PFSK-1 (cell line): ENCODE measurements around the gene GDAP1L1.

Experiments
- FOXP2 ChIP-seq: optimal IDR thresholded peaks from 2 replicates; pipeline ENCODE3; 2011; ENCODE audit warnings: borderline replicate concordance, control low read depth, inconsistent platforms; ENCODE audit not compliant: insufficient read depth; ENCODE audit errors: extremely low read length, extremely low read depth
- POLR2AphosphoS5 ChIP-seq: IDR thresholded peaks from 2 replicates; pipeline ENCODE4 v1.6.1; 2012; ENCODE audit warnings: low read depth, mild to moderate bottlenecking, control low read depth, low read length, moderate library complexity
- SIN3A ChIP-seq: IDR thresholded peaks from 2 replicates; pipeline ENCODE4 v1.6.1; 2012; ENCODE audit warnings: mild to moderate bottlenecking, low read length, moderate library complexity, borderline replicate concordance; ENCODE audit not compliant: insufficient read depth
- TAF1 ChIP-seq: IDR thresholded peaks from 2 replicates; pipeline ENCODE4 v1.6.1; 2012; ENCODE audit warnings: low read length, control low read depth, borderline replicate concordance; ENCODE audit not compliant: insufficient read depth
- TF ChIP-seq, protein P1 (sequence below), 2 experiments: IDR thresholded peaks; 2 replicates each; pipeline versions ENCODE4 v1.6.1 to v1.8.0; 2011 to 2012; ENCODE audit warnings: low read depth in 2 of 2, low read length in 2 of 2, control low read depth in 1 of 2, inconsistent platforms in 1 of 2, mild to moderate bottlenecking in 1 of 2, moderate library complexity in 1 of 2; ENCODE audit not compliant: insufficient read depth in 1 of 2

GDAP1L1 gene

DNA sequence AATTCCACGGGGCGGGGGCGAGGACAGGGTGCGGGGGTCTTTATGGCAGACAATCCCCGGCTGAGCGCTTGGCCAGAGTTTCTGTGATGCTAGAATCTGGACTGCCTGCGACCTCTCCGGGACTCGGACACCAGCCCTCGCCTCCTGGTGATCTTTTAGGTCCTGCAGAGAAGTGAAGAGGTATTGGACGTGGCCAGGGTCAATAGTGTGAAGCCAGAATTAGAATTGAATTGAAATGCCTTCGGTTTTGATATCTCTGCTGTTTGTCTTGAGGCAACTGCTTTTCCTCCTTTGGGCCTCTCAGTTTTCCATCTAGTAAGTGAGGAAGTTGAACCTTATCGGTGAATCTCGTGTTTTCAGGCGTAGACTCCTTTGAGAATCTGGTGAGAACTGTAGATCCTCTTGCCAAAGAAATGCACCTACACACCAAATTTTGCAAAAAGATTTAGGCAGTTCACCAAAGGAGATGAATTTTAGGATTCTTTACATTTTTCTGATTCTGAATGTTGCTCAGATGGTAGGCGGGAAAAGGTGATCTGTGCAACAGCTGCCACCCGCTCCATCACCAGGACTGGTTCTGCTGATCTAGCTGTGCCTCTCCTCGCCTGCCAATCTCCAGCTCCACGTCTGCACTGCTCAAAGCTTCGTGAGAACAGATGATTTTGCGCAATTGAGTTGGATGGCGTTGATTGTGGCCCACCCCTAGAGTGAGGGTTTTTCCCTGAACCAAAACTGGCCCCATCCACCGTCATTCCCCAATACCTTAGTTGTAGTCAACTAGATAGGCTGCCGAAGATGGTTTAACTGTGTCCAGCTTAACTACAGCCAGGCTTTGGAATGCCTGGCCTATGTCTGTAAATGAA, 35.7 kb upstream of the GDAP1L1 start:
- no peak for TF ChIP-seq TAF1
- TF ChIP-seq SIN3A: no peak
- no peak for TF ChIP-seq POLR2AphosphoS5
- TF ChIP-seq, protein P1, sequence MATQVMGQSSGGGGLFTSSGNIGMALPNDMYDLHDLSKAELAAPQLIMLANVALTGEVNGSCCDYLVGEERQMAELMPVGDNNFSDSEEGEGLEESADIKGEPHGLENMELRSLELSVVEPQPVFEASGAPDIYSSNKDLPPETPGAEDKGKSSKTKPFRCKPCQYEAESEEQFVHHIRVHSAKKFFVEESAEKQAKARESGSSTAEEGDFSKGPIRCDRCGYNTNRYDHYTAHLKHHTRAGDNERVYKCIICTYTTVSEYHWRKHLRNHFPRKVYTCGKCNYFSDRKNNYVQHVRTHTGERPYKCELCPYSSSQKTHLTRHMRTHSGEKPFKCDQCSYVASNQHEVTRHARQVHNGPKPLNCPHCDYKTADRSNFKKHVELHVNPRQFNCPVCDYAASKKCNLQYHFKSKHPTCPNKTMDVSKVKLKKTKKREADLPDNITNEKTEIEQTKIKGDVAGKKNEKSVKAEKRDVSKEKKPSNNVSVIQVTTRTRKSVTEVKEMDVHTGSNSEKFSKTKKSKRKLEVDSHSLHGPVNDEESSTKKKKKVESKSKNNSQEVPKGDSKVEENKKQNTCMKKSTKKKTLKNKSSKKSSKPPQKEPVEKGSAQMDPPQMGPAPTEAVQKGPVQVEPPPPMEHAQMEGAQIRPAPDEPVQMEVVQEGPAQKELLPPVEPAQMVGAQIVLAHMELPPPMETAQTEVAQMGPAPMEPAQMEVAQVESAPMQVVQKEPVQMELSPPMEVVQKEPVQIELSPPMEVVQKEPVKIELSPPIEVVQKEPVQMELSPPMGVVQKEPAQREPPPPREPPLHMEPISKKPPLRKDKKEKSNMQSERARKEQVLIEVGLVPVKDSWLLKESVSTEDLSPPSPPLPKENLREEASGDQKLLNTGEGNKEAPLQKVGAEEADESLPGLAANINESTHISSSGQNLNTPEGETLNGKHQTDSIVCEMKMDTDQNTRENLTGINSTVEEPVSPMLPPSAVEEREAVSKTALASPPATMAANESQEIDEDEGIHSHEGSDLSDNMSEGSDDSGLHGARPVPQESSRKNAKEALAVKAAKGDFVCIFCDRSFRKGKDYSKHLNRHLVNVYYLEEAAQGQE (IDR thresholded peaks at IDR 0.05; ENCODE audit: insufficient read depth in 1 of 2, low read depth in 2 of 2, low read length in 2 of 2): no peak
- TF ChIP-seq FOXP2: no peak

DNA sequence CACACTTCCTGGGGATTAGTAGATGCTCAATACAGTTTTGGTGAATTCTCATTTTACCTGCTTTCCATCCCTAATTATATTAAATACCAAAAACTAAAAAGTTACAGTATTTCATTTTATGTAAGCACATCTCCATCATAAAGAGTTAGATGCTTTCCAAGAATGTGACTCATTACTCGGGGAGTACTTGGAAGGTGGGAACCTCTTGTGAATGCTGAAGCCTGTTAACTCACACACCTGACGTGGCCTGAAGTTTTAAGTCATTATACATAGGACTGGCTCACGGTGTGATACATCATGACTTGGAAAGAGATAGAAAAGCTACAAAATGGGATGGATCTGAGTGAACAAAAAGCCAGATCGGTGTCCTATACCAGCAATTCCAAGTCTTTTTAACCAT, 34.3 kb upstream of the GDAP1L1 start:
- no peak for TF ChIP-seq POLR2AphosphoS5
- no peak for TF ChIP-seq TAF1
- no peak for TF ChIP-seq FOXP2
- no peak for TF ChIP-seq SIN3A
- TF ChIP-seq, protein P1 (IDR thresholded peaks at IDR 0.05; ENCODE audit: insufficient read depth in 1 of 2, low read depth in 2 of 2, low read length in 2 of 2): no peak

GRCh38 chr20:44215125-44215524, 32.0 kb upstream of the GDAP1L1 start:
- TF ChIP-seq FOXP2 (no peak), TAF1 (no peak), POLR2AphosphoS5 (no peak), SIN3A (no peak)
- TF ChIP-seq, protein P1 (IDR thresholded peaks at IDR 0.05; ENCODE audit: insufficient read depth in 1 of 2, low read depth in 2 of 2, low read length in 2 of 2): no peak

- TF ChIP-seq FOXP2 (no peak), SIN3A (no peak), POLR2AphosphoS5 (no peak), TAF1 (no peak)
- TF ChIP-seq, protein P1 (IDR thresholded peaks at IDR 0.05; ENCODE audit: insufficient read depth in 1 of 2, low read depth in 2 of 2, low read length in 2 of 2): no peak
Measured at GRCh38 chr20:44217342-44218092, 29.6 kb upstream of the GDAP1L1 start.
